H1 (cell line): ENCODE measurements around the gene RAB11FIP3. TPM values are rescaled to one million over a fixed set of nuclear protein-coding genes. Genes with fewer than 3 reads are reported as not detected.

Source experiments
- CTCF ChIA-PET: fragments of 300-600 bp; sonication (Branson Sonifier 250); formaldehyde crosslinking; loops from one replicate; lab custom pipeline; 2021; ENCODE audit not compliant: partially characterized antibody; lab: Charles Lee
- POLR2A ChIA-PET: fragments of 300-600 bp; sonication (Branson Sonifier 250); formaldehyde crosslinking; loops from one replicate; lab custom pipeline; 2021; ENCODE audit warnings: inconsistent platforms; ENCODE audit not compliant: partially characterized antibody; lab: Charles Lee
- DNase-seq, 2 experiments: peaks; one replicate each; pipeline versions ENCODE4 v3.0.0 to v3.0.0-alpha.2; 2010 to 2022; ENCODE audit warnings: low spot score in 2 of 2, low read depth in 1 of 2, mixed read lengths in 1 of 2
- FAIRE-seq: peaks from 2 replicates; lab custom pipeline; 2011; peaks lifted over from hg19 to GRCh38; lab: Jason Lieb, UNC
- H2AFZ ChIP-seq: 2 replicates; pipeline ENCODE4 v1.8.1; 2012; ENCODE audit warnings: low read length, inconsistent platforms
- H2AK5ac ChIP-seq: 2 replicates; pipeline ENCODE4 v1.6.1; 2013; ENCODE audit warnings: low read depth, low read length
- H2BK120ac ChIP-seq: replicated peaks from 2 replicates; pipeline ENCODE3; 2013; ENCODE audit warnings: low read depth, low read length, inconsistent platforms
- H2BK12ac ChIP-seq: 2 replicates; pipeline ENCODE4 v1.6.1; 2013; ENCODE audit warnings: low read depth, low read length
- H2BK15ac ChIP-seq: 2 replicates; pipeline ENCODE4 v1.6.1; 2013; ENCODE audit warnings: low read length
- H2BK20ac ChIP-seq: 2 replicates; pipeline ENCODE4 v1.6.1; 2013; ENCODE audit warnings: low read length
- H2BK5ac ChIP-seq: 2 replicates; pipeline ENCODE4 v1.6.1; 2013; ENCODE audit warnings: low read depth, low read length
- H3K14ac ChIP-seq: 2 replicates; pipeline ENCODE4 v1.6.1; 2013; ENCODE audit warnings: inconsistent platforms; ENCODE audit not compliant: insufficient read length
- H3K18ac ChIP-seq: 2 replicates; pipeline ENCODE4 v1.6.1; 2013; ENCODE audit warnings: low read length; ENCODE audit errors: extremely low read depth
- H3K23ac ChIP-seq: 2 replicates; pipeline ENCODE4 v1.6.1; 2013; ENCODE audit warnings: inconsistent platforms; ENCODE audit not compliant: insufficient read length
- H3K23me2 ChIP-seq: 2 replicates; pipeline ENCODE4 v1.6.1; 2013; ENCODE audit warnings: low read depth, low read length
- H3K27ac ChIP-seq: 2 replicates; pipeline ENCODE4 v1.6.1; 2011; ENCODE audit warnings: low read depth, low read length, inconsistent platforms
- H3K27me3 ChIP-seq, 4 experiments: replicated peaks in 1 of 4; 1 replicate in 1 of 4; 2 replicates in 3 of 4; pipeline versions ENCODE4 v1.6.1 to v1.8.1; 2011 to 2013; ENCODE audit warnings: low read length in 3 of 4, mild to moderate bottlenecking in 3 of 4, inconsistent platforms in 2 of 4, mixed read lengths in 2 of 4, moderate library complexity in 1 of 4; ENCODE audit not compliant: control insufficient read depth in 3 of 4, insufficient read depth in 3 of 4; ENCODE audit errors: extremely low read depth in 1 of 4
- H3K36me3 ChIP-seq, 4 experiments: 2 replicates each; pipeline versions ENCODE4 v1.6.1 to v1.8.1; 2011 to 2013; ENCODE audit warnings: mild to moderate bottlenecking in 4 of 4, low read length in 3 of 4, moderate library complexity in 2 of 4, control low read depth in 1 of 4, inconsistent platforms in 1 of 4; ENCODE audit not compliant: insufficient read depth in 4 of 4, control insufficient read depth in 2 of 4
- H3K4ac ChIP-seq: replicated peaks from 2 replicates; pipeline ENCODE3; 2013; ENCODE audit warnings: low read length, low read depth, mixed read lengths, inconsistent platforms; ENCODE audit not compliant: insufficient read length
- H3K4me1 ChIP-seq, 4 experiments: replicated peaks in 1 of 4; 1 replicate in 1 of 4; 2 replicates in 3 of 4; pipeline versions ENCODE4 v1.6.1 to v1.8.1; 2011 to 2013; ENCODE audit warnings: low read length in 3 of 4, inconsistent platforms in 2 of 4, mixed read lengths in 1 of 4; ENCODE audit not compliant: insufficient read depth in 4 of 4, control insufficient read depth in 3 of 4
- H3K4me2 ChIP-seq, 2 experiments: 2 replicates each; pipeline versions ENCODE4 v1.6.1 to v1.8.1; 2011 to 2013; ENCODE audit warnings: low read depth in 2 of 2, low read length in 2 of 2, control low read depth in 1 of 2, inconsistent platforms in 1 of 2, mild to moderate bottlenecking in 1 of 2; ENCODE audit not compliant: insufficient read depth in 1 of 2
- H3K4me3 ChIP-seq, 4 experiments: fragments of 200-600, 300-600 bp in 1 of 4; sonication (generic), shearing (Covaris generic), sonication (Bioruptor Twin) in 1 of 4; 2 replicates each; pipeline versions ENCODE4 v1.5.1 to v1.8.1; 2011 to 2016; ENCODE audit warnings: low read length in 4 of 4, low read depth in 3 of 4, control low read depth in 2 of 4, inconsistent platforms in 2 of 4, mild to moderate bottlenecking in 2 of 4, mixed read lengths in 1 of 4, moderate library complexity in 1 of 4; ENCODE audit not compliant: insufficient read depth in 2 of 4; ENCODE audit errors: extremely low read depth in 1 of 4
- H3K56ac ChIP-seq: replicated peaks from 2 replicates; pipeline ENCODE3; 2013; ENCODE audit warnings: low read depth, mild to moderate bottlenecking, mixed read lengths, low read length, inconsistent platforms; ENCODE audit not compliant: insufficient read length
- H3K79me1 ChIP-seq: 2 replicates; pipeline ENCODE4 v1.6.1; 2013; ENCODE audit warnings: low read depth, low read length, control low read depth
- H3K79me2 ChIP-seq, 2 experiments: 2 replicates each; pipeline versions ENCODE4 v1.6.1 to v1.8.1; 2012 to 2013; ENCODE audit warnings: low read length in 2 of 2, mild to moderate bottlenecking in 2 of 2, inconsistent platforms in 1 of 2; ENCODE audit not compliant: insufficient read depth in 2 of 2, control insufficient read depth in 1 of 2
- H3K9ac ChIP-seq, 4 experiments: replicated peaks in 1 of 4; 1 replicate in 1 of 4; 2 replicates in 3 of 4; pipeline versions ENCODE4 v1.6.1 to v1.8.1; 2011 to 2013; ENCODE audit warnings: low read depth in 3 of 4, low read length in 3 of 4, control low read depth in 2 of 4, mild to moderate bottlenecking in 2 of 4, moderate library complexity in 2 of 4, inconsistent platforms in 1 of 4; ENCODE audit errors: extremely low read depth in 1 of 4
- H3K9me3 ChIP-seq, 2 experiments: 2 replicates each; pipeline versions ENCODE4 v1.6.1 to v1.8.1; 2012 to 2013; ENCODE audit warnings: mild to moderate bottlenecking in 2 of 2, moderate library complexity in 2 of 2, control low read depth in 1 of 2, inconsistent platforms in 1 of 2, low read depth in 1 of 2, low read length in 1 of 2, mixed read lengths in 1 of 2; ENCODE audit not compliant: insufficient read depth in 2 of 2
- H4K20me1 ChIP-seq, 2 experiments: replicated peaks in 1 of 2; 2 replicates each; pipeline versions ENCODE3 to v1.8.1; 2011 to 2013; ENCODE audit warnings: inconsistent platforms in 2 of 2, low read length in 2 of 2, mild to moderate bottlenecking in 1 of 2; ENCODE audit not compliant: insufficient read depth in 2 of 2, control insufficient read depth in 1 of 2
- H4K5ac ChIP-seq: 2 replicates; pipeline ENCODE4 v1.6.1; 2013; ENCODE audit warnings: low read length, low read depth, mixed read lengths, inconsistent platforms; ENCODE audit not compliant: insufficient read length
- H4K8ac ChIP-seq: 2 replicates; pipeline ENCODE4 v1.8.0; 2013; ENCODE audit warnings: mild to moderate bottlenecking, moderate library complexity, low read length, inconsistent platforms; ENCODE audit not compliant: insufficient read depth; ENCODE audit errors: extremely low read depth
- H4K91ac ChIP-seq: replicated peaks from 2 replicates; pipeline ENCODE3; 2013; ENCODE audit warnings: low read length, mixed read lengths, inconsistent platforms; ENCODE audit not compliant: insufficient read length
- JUN ChIP-seq: IDR thresholded peaks from 2 replicates; pipeline ENCODE4 v1.6.1; 2011; ENCODE audit warnings: low read depth, mild to moderate bottlenecking, improper control_type of control experiment, low read length
- MAFK ChIP-seq: IDR thresholded peaks from 2 replicates; pipeline ENCODE4 v1.6.1; 2012; ENCODE audit warnings: low read depth, mild to moderate bottlenecking, improper control_type of control experiment, low read length
- WGBS, 2 experiments: shearing (Covaris generic) in 1 of 2; methylation state at CpG; one replicate each; pipeline versions ENCODE4 v1.1.6 to v1.1.7; 2013 to 2015; ENCODE audit warnings: low lambda C conversion rate in 2 of 2, mixed read lengths in 2 of 2, inconsistent platforms in 1 of 2, low coverage in 1 of 2, missing lambda C conversion rate in 1 of 2; ENCODE audit not compliant: insufficient replicate concordance in 2 of 2, insufficient coverage in 1 of 2, insufficient read length in 1 of 2; ENCODE audit errors: extremely low coverage in 1 of 2, missing lambda C conversion rate in 1 of 2; 5-methylcytosine and 5-hydroxymethylcytosine counted together
- polyA plus RNA-seq, 7 experiments: library from polyadenylated mRNA; depleted of rRNA in 3 of 7; stranded (reverse) in 5 of 7; unstranded in 2 of 7; fragments of >200 nt in 5 of 7; fragments of 200-250 nt in 2 of 7; gene quantifications; 1 replicate in 5 of 7; 2 replicates in 1 of 7; 4 replicates in 1 of 7; pipeline versions ENCODE4 v1.2.1 to v1.2.3, GENCODE V29; 2011 to 2013; ENCODE audit warnings: missing spikeins in 2 of 7, mixed read lengths in 2 of 7
- total RNA-seq: library from RNA; stranded (reverse); fragmentation: NEBNext Ultra II Directional; extraction: Animal tissue kit (Norgen Biotek cat#: 25700); gene quantifications from 2 replicates; pipeline ENCODE4 v1.2.1, GENCODE V29; 2021

RAB11FIP3 gene
- total and polyA plus RNA-seq, 2 of the 8 experiments (the other 6 are each of a cell fraction or from before 2014, with no cell fraction given), result 9.3 to 35.2 TPM

DNA sequence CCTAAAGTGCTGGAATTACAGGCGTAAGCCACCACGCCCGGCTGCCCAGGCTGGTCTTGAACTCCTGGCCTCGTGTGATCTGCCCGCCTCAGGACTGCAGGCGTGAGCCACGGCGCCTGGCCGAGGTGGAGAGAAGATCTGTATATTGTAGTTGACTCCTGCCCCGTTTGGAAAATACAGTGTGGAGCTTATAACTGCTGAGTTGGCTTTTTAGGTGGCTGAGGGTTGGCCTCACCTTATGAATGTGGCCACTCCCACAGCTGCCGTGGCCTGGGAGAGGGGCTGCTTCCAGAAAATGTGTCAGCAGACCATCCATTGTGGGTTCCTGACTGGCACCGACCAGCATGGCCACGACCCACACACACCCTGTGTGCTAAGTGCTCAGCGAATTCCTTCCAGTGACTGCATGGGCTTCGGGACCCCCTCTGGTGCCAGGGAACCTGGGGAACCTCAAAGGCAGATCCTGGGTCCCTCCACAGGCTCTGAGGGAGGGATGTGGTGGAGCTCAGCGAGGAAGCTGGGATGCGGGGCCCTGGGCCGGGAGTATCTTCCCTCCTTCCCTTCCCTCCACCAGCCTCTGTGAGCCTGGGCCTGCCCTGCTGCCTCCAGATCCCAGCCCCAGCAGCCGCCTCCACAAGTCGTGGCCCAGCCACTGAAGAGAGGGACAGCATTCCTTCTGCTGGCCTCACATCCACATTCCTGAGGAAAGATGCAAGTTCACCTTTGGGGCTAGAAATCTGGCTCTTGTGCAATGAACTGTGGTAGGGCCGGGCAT, 10.9 kb upstream of the RAB11FIP3 start:
- Histone ChIP-seq H3K23me2 (no peaks in the 10 kb centered on the region), H4K20me1 (peaks cover 0 to 1% of the 10 kb centered on the region in 2 experiments), H3K4me2 (no peak overlapping the region), H3K27ac (no peak overlapping the region), H3K79me2 (no peaks in the 10 kb centered on the region), H3K18ac (no peak overlapping the region), H4K5ac (no peak overlapping the region), H4K8ac (no peak overlapping the region; the same call in 1 of the 2 replicates), H2BK20ac (no peak overlapping the region), H2BK15ac (no peak overlapping the region), H2BK5ac (no peak overlapping the region), H4K91ac (no peak overlapping the region), H3K36me3 (peaks cover 0 to 3% (median 1%) of the 10 kb centered on the region in 4 experiments; a peak in 2 of 8 replicates), H3K79me1 (no peaks in the 10 kb centered on the region), H3K23ac (no peak overlapping the region), H3K56ac (no peak overlapping the region), H2BK12ac (no peak overlapping the region), H2BK120ac (no peak overlapping the region), H2AFZ (no peak overlapping the region), H3K4ac (no peak overlapping the region), H3K4me1 (no peaks in the 10 kb centered on the region), H3K9ac (no peak overlapping the region), H3K4me3 (no peak overlapping the region), H3K9me3 (no peaks in the 10 kb centered on the region), H3K27me3 (no peaks in the 10 kb centered on the region), H2AK5ac (no peak overlapping the region), H3K14ac (no peak overlapping the region)
- ChIA-PET CTCF (interaction anchor here (2.7 kb wide), 1 partner anchor 11 kb away, joined by 9 read pairs; the partner anchor contains the start of gene RAB11FIP3), POLR2A (interaction anchor here (1.2 to 3.9 kb wide), 4 partner anchors 8 to 32 kb away, joined by 3 to 13 read pairs (median 4); no protein-coding TSS in a partner anchor)
- WGBS, 2 experiments, result 92% methylated on average over 21 of the region's 21 CpGs; no CpG with 5 or more reads in 1 of the 2 experiments
- no peak for FAIRE-seq
- TF ChIP-seq MAFK, result peak; percentile 32; the same call in 1 of the 2 replicates
- no peak for TF ChIP-seq JUN
- no peak for DNase-seq
